ENCODE data around the gene HSPA1B. TPM values are rescaled to one million over a fixed set of nuclear protein-coding genes. Genes with fewer than 3 reads are reported as not detected.
"Not testable (repeated sequence)": the region's sequence is repeated elsewhere in the genome, so short reads cannot be mapped to it uniquely, and the experiment has no call there.

Gene HSPA1B
- total RNA-seq, 2 experiments from 2014 or later, result 59.5 to 62.3 TPM

DNA sequence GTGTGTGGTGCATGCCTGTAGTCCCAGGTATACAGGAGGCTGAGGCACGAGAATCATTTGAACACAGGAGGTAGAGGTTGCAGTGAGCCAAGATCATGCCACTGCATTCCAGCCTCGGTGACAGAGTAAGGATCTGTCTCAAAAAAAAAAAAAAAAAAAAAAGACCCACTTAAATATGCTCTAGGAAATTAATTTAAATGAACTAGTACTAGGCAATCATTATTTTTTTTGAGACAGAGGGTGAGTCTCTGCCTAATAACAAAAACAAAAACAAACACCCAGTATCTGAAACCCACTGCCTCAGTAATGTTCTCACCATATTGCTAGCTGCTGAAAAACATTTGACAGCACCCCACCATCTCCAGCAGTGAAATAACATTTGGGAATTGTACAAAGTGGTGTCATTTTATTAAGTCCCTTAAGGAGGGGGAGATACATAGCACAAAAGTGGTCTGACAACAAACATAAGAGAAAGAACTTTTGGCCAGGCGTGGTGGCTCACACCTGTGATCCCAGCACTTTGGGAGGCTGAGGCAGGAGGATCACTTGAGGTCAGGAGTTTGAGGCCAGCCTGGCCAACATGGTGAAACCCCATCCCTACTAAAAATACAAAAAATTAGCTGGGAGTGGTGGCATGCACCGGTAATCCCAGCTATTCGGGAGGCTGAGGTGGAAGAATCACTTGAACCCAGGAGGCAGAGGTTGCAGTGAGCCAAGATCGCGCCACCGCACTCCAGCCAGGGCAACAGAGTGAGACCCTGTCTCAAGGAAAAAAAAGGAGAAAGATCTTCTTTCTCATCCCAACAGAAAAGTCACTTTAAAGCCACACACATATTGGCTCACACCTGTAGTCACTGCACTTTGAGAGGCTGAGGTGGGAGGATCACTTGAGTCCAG lies 26.3 kb upstream of the HSPA1B start:
- POLR2A ChIA-PET; H3K27me3 Mint-ChIP-seq; H3K4me3 Mint-ChIP-seq; DNase-seq; H3K9me3 Mint-ChIP-seq; intact Hi-C loops (cut with micrococcal nuclease): not testable (repeated sequence)
- Mint-ChIP-seq H3K27ac (peak overlapping the region; percentile 38), H3K36me3 (peaks cover 12% of the 10 kb centered on the region), H3K4me1 (ENCODE audit: low read depth) (peaks cover 36% of the 10 kb centered on the region)
- CTCF ChIA-PET, result interaction anchor here (0.6 to 0.7 kb wide), 2 partner anchors 89 to 316 kb away, joined by 3 to 4 read pairs; no protein-coding TSS in a partner anchor

DNA sequence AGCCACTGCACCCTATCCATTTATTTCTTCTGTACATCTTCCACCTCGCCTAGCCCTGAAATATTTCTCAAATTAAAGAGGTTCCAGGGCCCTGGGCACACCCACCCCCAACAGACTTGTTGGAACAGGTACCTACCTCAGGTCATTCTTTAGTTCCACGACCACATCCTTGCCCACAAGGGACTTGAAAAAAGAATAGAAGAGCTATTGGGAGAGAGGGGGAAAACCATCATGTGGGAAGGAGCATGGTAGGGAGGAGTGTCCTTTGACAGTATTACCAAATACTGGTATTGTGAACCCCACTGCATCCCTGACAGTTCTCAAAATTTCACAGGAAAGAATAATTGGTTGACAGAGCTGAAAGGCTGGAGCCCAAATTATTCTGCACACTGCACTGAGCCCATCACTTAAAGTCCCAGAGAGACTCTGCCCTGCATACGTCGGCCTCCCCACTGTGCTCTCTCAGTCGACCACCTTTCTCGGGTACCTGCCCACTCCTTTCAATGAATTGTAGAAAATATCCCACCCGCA lies 21.5 kb upstream of the HSPA1B start:
- POLR2A ChIA-PET, result interaction anchor here (0.9 to 2.4 kb wide), 10 partner anchors 9 to 231 kb away, joined by 3 to 20 read pairs (median 4); partner anchors contain the start of genes ABHD16A, HSPA1A, HSPA1B and HSPA1L
- Mint-ChIP-seq H3K36me3 (peaks cover 14% of the 10 kb centered on the region), H3K27ac (peak overlapping the region; percentile 87), H3K4me1 (ENCODE audit: low read depth) (peaks cover 26% of the 10 kb centered on the region), H3K9me3 (no peaks in the 10 kb centered on the region), H3K4me3 (peak overlapping the region; percentile 86), H3K27me3 (no peaks in the 10 kb centered on the region)
- DNase-seq, result no peak
- intact Hi-C loops (cut with micrococcal nuclease), result loop anchor here (1.0 to 2.0 kb wide), 2 partner anchors 10 to 17 kb away; no protein-coding TSS in a partner anchor
- CTCF ChIA-PET, result interaction anchor here (0.6 to 2.5 kb wide), 12 partner anchors 8 to 224 kb away, joined by 3 to 30 read pairs (median 5); partner anchors contain the start of genes HSPA1A, HSPA1L and VARS1

DNA sequence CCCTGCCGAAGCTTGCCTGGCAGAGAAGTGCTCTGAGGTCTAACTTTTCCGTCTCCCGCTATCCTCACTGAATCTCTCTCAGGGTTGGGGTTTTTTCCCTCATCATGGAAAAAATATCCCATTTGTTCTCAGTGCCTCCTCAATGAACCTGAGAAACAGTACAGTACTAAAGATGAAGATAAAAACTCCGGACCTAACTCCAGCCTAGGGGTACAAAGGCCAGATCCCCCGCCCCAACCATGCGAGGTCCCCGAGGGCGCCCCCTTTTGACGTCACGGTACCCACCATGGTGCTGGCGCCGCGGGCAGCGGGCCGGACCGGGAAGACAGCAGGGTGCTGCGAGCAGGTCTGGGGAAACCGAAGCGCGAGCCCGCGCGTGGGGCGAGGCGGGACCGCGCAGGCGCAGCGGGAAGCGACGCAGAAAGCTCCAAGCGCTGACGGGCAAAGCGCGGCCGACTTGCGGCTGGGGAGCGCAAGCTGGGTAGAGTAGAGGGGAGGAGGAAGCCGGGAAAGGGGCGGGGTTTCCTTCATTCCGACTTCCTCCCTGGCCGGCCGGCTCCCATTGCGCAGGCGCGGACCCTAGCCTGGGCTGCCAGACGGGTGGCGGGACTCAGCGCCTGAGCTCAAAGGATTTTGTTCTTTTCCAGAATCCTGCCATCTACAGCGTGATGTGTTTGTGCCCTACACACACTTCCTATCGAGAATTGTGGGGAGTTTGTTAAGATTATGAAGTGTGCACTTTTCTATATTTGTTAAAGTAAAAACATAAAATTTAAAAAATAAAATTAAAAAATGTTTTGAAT lies 20.9 kb upstream of the HSPA1B start, which contains the start of gene LSM2:
Gene LSM2, minus strand, starts transcription at position 497 of the 803 bp plus-strand sequence. Its CDS starts 209 bp downstream, at position 288.
- ChIA-PET CTCF (interaction anchor here (0.6 to 2.5 kb wide), 22 partner anchors 8 to 256 kb away, joined by 3 to 30 read pairs (median 4); partner anchors contain the start of genes ABHD16A, HSPA1A, HSPA1B and HSPA1L), POLR2A (interaction anchor here (0.9 to 2.4 kb wide), 13 partner anchors 9 to 232 kb away, joined by 3 to 20 read pairs (median 5); partner anchors contain the start of genes ABHD16A, HSPA1A, HSPA1B and HSPA1L)
- peak; percentile 98 for DNase-seq
- peaks cover 12% of the 10 kb centered on the region for H3K36me3 Mint-ChIP-seq
- no peaks in the 10 kb centered on the region for H3K27me3 Mint-ChIP-seq
- intact Hi-C loops (cut with micrococcal nuclease), result loop anchor here (1.0 to 2.0 kb wide), 2 partner anchors 10 to 16 kb away; no protein-coding TSS in a partner anchor
- H3K27ac Mint-ChIP-seq, result peak within 1 kb of the TSS; percentile 87
- H3K9me3 Mint-ChIP-seq, result no peaks in the 10 kb centered on the region
- peaks cover 30% of the 10 kb centered on the region for H3K4me1 Mint-ChIP-seq (ENCODE audit: low read depth)
- peak within 1 kb of the TSS; percentile 86 for H3K4me3 Mint-ChIP-seq

DNA sequence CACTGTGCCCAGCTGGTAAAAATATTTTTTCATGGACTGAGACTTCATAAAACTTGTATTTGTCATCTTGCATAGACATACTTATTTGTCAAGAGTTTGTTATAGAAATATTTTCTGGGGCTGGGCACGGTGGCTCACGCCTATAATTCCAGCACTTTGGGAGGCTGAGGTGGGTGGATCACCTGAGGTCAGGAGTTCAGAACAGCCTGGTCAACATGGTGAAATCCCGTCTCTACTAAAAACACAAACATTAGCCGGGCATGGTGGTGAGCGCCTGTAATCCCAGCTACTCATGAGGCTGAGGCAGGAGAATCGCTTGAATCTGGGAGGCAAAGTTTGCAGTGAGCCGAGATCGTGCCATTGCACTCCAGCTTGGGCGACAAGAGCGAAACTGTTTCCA lies 18.9 kb upstream of the HSPA1B start:
- DNase-seq; H3K9me3 Mint-ChIP-seq; H3K4me3 Mint-ChIP-seq; H3K27ac Mint-ChIP-seq; H3K27me3 Mint-ChIP-seq; intact Hi-C loops (cut with micrococcal nuclease); POLR2A ChIA-PET; H3K36me3 Mint-ChIP-seq: not testable (repeated sequence)
- CTCF ChIA-PET, result interaction anchor here (2.1 kb wide), 1 partner anchor 19 kb away, joined by 7 read pairs; the partner anchor contains the start of gene HSPA1B
- peaks cover 41% of the 10 kb centered on the region for H3K4me1 Mint-ChIP-seq (ENCODE audit: low read depth)

DNA sequence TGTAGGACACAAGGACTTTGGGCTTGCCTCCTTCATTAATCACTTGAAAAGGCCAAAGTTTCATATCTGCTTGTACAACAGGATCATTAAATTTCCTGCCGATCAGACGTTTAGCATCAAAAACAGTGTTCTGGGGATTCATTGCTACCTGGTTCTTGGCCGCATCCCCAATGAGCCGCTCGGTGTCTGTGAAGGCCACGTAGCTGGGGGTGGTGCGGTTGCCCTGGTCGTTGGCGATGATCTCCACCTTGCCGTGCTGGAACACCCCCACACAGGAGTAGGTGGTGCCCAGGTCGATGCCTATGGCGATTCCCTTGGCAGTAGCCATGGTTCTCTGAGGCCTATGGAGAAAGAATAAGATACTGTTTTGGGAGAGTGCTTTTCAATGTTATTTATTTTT lies 15.9 kb upstream of the HSPA1B start:
- Mint-ChIP-seq H3K27me3 (no peaks in the 10 kb centered on the region), H3K36me3 (peaks cover 3% of the 10 kb centered on the region), H3K9me3 (no peaks in the 10 kb centered on the region), H3K4me1 (ENCODE audit: low read depth) (peaks cover 39% of the 10 kb centered on the region), H3K4me3 (peak overlapping the region; percentile 63), H3K27ac (peak overlapping the region; percentile 95)
- ChIA-PET CTCF (interaction anchor here (0.6 kb wide), 1 partner anchor 16 kb away, joined by 3 read pairs; the partner anchor contains the start of gene VARS1), POLR2A (interaction anchor here (0.6 to 3.9 kb wide), 6 partner anchors 15 to 243 kb away, joined by 3 to 26 read pairs (median 9); partner anchors contain the start of genes CLIC1, HSPA1B and VARS1)
- no peak for DNase-seq
- intact Hi-C loops (cut with micrococcal nuclease), result loop anchor here (2.0 kb wide), 3 partner anchors 15 to 73 kb away; partner anchors contain the start of gene HSPA1B

DNA sequence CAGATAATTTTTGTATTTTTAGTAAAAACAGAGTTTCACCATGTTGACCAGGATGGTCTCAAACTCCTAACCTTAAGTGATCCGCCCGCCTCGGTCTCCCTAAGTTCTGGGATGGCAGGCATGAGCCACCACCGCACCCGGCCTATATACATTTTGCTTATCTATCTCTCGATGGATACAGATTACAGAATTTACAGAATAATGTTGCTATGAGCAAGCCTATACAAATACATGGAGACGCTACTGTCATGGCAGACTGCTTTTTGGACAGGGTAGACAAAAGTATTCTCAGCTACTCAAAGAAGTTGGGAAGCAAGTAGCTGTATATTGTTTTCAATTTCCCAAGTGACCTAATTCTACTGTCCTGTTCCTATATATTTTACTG lies 14.1 kb upstream of the HSPA1B start:
- Mint-ChIP-seq H3K36me3 (peaks cover 7% of the 10 kb centered on the region), H3K9me3 (no peaks in the 10 kb centered on the region), H3K27me3 (no peaks in the 10 kb centered on the region), H3K4me1 (ENCODE audit: low read depth) (peaks cover 46% of the 10 kb centered on the region), H3K4me3 (peak overlapping the region; percentile 63), H3K27ac (peak overlapping the region; percentile 95)
- POLR2A ChIA-PET, result interaction anchor here (0.8 to 3.9 kb wide), 8 partner anchors 8 to 237 kb away, joined by 3 to 26 read pairs (median 8); partner anchors contain the start of genes CLIC1, HSPA1B and VARS1
- CTCF ChIA-PET, result interaction anchor here (0.9 to 2.6 kb wide), 6 partner anchors 11 to 75 kb away, joined by 3 to 14 read pairs (median 7); partner anchors contain the start of genes HSPA1B, MSH5 and VARS1
- intact Hi-C loops (cut with micrococcal nuclease), result loop anchor here (2.0 kb wide), 3 partner anchors 13 to 75 kb away; partner anchors contain the start of gene HSPA1B
- no peak for DNase-seq

DNA sequence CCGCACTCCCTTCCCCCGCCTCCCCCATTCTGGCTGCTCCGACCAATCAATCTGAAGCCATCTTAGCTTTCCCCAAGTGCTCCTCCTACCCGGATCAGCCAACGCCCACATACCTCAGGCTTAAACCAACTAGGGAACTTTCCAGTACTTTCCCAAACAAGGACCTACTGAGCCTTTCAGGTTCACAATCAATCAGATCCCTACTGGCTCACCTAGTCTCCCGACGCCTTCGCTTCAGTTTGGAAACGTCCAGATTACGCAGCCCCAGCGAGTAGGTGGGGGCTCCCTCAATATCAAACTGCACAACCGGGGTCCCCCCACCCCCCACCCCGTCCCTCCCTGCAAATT lies 12.9 kb upstream of the HSPA1B start:
- Mint-ChIP-seq H3K9me3 (no peaks in the 10 kb centered on the region), H3K4me1 (ENCODE audit: low read depth) (peaks cover 54% of the 10 kb centered on the region), H3K27ac (peak overlapping the region; percentile 92), H3K36me3 (peaks cover 5% of the 10 kb centered on the region), H3K4me3 (peak overlapping the region; percentile 85), H3K27me3 (no peaks in the 10 kb centered on the region)
- CTCF ChIA-PET, result interaction anchor here (0.7 to 2.6 kb wide), 11 partner anchors 8 to 111 kb away, joined by 3 to 14 read pairs (median 3); partner anchors contain the start of genes HSPA1B, MSH5 and VARS1
- peak; percentile 85 for DNase-seq
- intact Hi-C loops (cut with micrococcal nuclease), result loop anchor here (2.0 kb wide), 1 partner anchor 20 kb away; no protein-coding TSS in a partner anchor
- POLR2A ChIA-PET, result interaction anchor here (0.6 to 3.9 kb wide), 7 partner anchors 8 to 150 kb away, joined by 3 to 26 read pairs (median 12); partner anchors contain the start of genes CLIC1, GPANK1, HSPA1B and LSM2

DNA sequence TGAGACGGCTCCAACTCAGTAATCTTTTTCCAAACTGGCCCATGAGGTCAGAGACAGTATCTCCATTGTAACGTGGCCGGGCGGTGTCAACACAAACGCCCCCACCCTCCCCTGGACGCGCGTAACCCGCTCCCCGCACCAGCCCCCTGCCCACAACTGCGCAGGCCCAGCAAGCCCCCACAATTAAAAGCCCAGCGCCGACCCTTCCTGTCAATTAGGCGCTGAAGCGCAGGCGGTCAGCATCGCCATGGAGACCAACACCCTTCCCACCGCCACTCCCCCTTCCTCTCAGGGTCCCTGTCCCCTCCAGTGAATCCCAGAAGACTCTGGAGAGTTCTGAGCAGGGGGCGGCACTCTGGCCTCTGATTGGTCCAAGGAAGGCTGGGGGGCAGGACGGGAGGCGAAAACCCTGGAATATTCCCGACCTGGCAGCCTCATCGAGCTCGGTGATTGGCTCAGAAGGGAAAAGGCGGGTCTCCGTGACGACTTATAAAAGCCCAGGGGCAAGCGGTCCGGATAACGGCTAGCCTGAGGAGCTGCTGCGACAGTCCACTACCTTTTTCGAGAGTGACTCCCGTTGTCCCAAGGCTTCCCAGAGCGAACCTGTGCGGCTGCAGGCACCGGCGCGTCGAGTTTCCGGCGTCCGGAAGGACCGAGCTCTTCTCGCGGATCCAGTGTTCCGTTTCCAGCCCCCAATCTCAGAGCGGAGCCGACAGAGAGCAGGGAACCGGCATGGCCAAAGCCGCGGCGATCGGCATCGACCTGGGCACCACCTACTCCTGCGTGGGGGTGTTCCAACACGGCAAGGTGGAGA lies 12.3 kb upstream of the HSPA1B start, which contains the start of the genes HSPA1A and HSPA1L:
Gene HSPA1A, plus strand, starts transcription at position 519 of the 814 bp plus-strand sequence. Its CDS starts 214 bp downstream, at position 733.
Gene HSPA1L, minus strand, starts transcription at position 259 of the 814 bp plus-strand sequence. CDS start 3,311 bp downstream, outside the sequence.
- Mint-ChIP-seq H3K27me3 (no peaks in the 10 kb centered on the region), H3K4me3 (peak within 1 kb of the TSS; percentile 85), H3K4me1 (ENCODE audit: low read depth) (peaks cover 57% of the 10 kb centered on the region), H3K36me3 (peaks cover 4% of the 10 kb centered on the region), H3K27ac (peak within 1 kb of the TSS; percentile 95), H3K9me3 (no peaks in the 10 kb centered on the region)
- CTCF ChIA-PET, result interaction anchor here (0.6 to 1.4 kb wide), 10 partner anchors 9 to 1128 kb away, joined by 3 to 8 read pairs (median 4); partner anchors contain the start of genes HSPA1B, LSM2 and VARS1
- POLR2A ChIA-PET, result interaction anchor here (0.7 to 3.9 kb wide), 5 partner anchors 9 to 162 kb away, joined by 3 to 26 read pairs (median 5); partner anchors contain the start of genes BAG6, HSPA1B, LSM2 and VARS1
- intact Hi-C loops (cut with micrococcal nuclease), result loop anchor here (2.0 kb wide), 1 partner anchor 20 kb away; no protein-coding TSS in a partner anchor
- peak; percentile 82 for DNase-seq

DNA sequence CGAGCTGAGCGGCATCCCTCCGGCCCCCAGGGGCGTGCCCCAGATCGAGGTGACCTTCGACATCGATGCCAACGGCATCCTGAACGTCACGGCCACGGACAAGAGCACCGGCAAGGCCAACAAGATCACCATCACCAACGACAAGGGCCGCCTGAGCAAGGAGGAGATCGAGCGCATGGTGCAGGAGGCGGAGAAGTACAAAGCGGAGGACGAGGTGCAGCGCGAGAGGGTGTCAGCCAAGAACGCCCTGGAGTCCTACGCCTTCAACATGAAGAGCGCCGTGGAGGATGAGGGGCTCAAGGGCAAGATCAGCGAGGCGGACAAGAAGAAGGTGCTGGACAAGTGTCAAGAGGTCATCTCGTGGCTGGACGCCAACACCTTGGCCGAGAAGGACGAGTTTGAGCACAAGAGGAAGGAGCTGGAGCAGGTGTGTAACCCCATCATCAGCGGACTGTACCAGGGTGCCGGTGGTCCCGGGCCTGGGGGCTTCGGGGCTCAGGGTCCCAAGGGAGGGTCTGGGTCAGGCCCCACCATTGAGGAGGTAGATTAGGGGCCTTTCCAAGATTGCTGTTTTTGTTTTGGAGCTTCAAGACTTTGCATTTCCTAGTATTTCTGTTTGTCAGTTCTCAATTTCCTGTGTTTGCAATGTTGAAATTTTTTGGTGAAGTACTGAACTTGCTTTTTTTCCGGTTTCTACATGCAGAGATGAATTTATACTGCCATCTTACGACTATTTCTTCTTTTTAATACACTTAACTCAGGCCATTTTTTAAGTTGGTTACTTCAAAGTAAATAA lies 10.2 kb upstream of the HSPA1B start:
- DNase-seq; intact Hi-C loops (cut with micrococcal nuclease); H3K27me3 Mint-ChIP-seq; H3K9me3 Mint-ChIP-seq; H3K36me3 Mint-ChIP-seq: not testable (repeated sequence)
- Mint-ChIP-seq H3K4me1 (ENCODE audit: low read depth) (peaks cover 52% of the 10 kb centered on the region), H3K4me3 (peak overlapping the region; percentile 89), H3K27ac (peak overlapping the region; percentile 94)
- ChIA-PET POLR2A (interaction anchor here (1.0 to 1.4 kb wide), 3 partner anchors 10 to 77 kb away, joined by 5 to 10 read pairs (median 5); partner anchors contain the start of genes HSPA1B, LSM2 and MSH5), CTCF (interaction anchor here (0.6 to 1.4 kb wide), 7 partner anchors 10 to 219 kb away, joined by 3 to 6 read pairs (median 4); partner anchors contain the start of genes LSM2 and VARS1)

Measured in activated CD4-positive, alpha-beta memory T cell treated with anti-CD3 and anti-CD28 coated beads for 36 hours (primary cell).